Choroid plexus epithelial cell (primary cell): Measurements from ENCODE around the gene CLNK.

Experiments used
- DNase-seq: peaks from one replicate; pipeline ENCODE4 v3.0.0-alpha.2; 2010; ENCODE audit warnings: low read depth
- H3K4me3 ChIP-seq: 2 replicates; pipeline ENCODE4 v1.5.1; 2011; ENCODE audit warnings: low read depth, mild to moderate bottlenecking, control low read depth, low read length, moderate library complexity
- CTCF ChIP-seq: conservative IDR thresholded peaks from 2 replicates; pipeline ENCODE4 v1.5.1; 2011; ENCODE audit warnings: low read depth, mild to moderate bottlenecking, control low read depth, inconsistent platforms, low read length, moderate library complexity

The CLNK gene

GRCh38 chr4:10629394-10629793 is 55.2 kb downstream of the CLNK start:
- H3K4me3 ChIP-seq: no peak overlapping the region
- TF ChIP-seq CTCF: no peak
- DNase-seq: no peak

GRCh38 chr4:10625131-10625530 is 59.4 kb downstream of the CLNK start:
- no peak overlapping the region for H3K4me3 ChIP-seq
- no peak for TF ChIP-seq CTCF

GRCh38 chr4:10623862-10624261 is 60.7 kb downstream of the CLNK start:
- no peak for DNase-seq
- H3K4me3 ChIP-seq: no peak overlapping the region
- no peak for TF ChIP-seq CTCF

More at GRCh38 chr4:10625131-10625530, 59.4 kb downstream of the CLNK start:
- DNase-seq: no peak

GRCh38 chr4:10623241-10623640 is 61.3 kb downstream of the CLNK start:
- peak; percentile 67 for DNase-seq
- TF ChIP-seq CTCF: no peak
- H3K4me3 ChIP-seq: no peak overlapping the region

- TF ChIP-seq CTCF: peak; percentile 66
- peak; percentile 37 for DNase-seq
- H3K4me3 ChIP-seq: no peak overlapping the region
Measured at GRCh38 chr4:10622728-10623127, 61.8 kb downstream of the CLNK start.

- DNase-seq: no peak
- TF ChIP-seq CTCF: no peak
- no peak overlapping the region for H3K4me3 ChIP-seq
Measured at GRCh38 chr4:10620935-10621488, 63.6 kb downstream of the CLNK start.

GRCh38 chr4:10619855-10620254 is 64.7 kb downstream of the CLNK start:
- no peak for TF ChIP-seq CTCF
- no peak overlapping the region for H3K4me3 ChIP-seq
- DNase-seq: no peak
